ENCODE data around the gene CHRNB1.

CHRNB1 gene

GRCh38 chr17:7462474-7463371 lies 17.9 kb downstream of the CHRNB1 start:
- no peak for DNase-seq (ENCODE audit: low spot score)
- TF ChIP-seq CTCF (conservative IDR thresholded peaks at IDR 0.05; ENCODE audit: low read depth), result no peak
- CTCF ChIA-PET, result interaction anchor here (1.0 to 1.8 kb wide), 2 partner anchors 13 to 26 kb away, joined by 4 to 5 read pairs; no protein-coding TSS in a partner anchor
- peak overlapping the region; percentile 58; the same call in 1 of the 2 replicates for H3K27ac ChIP-seq
- POLR2A ChIA-PET (ENCODE audit: low non-redundant PET), result interaction anchor here (0.5 to 1.0 kb wide), 4 partner anchors 10 to 63 kb away, joined by 3 to 4 read pairs (median 4); no protein-coding TSS in a partner anchor

- no peak for DNase-seq (ENCODE audit: low spot score)
- TF ChIP-seq CTCF (conservative IDR thresholded peaks at IDR 0.05; ENCODE audit: low read depth), result no peak
- CTCF ChIA-PET, result no interaction called here
- POLR2A ChIA-PET (ENCODE audit: low non-redundant PET), result interaction anchor here (1.0 kb wide), 1 partner anchor 19 kb away, joined by 3 read pairs; no protein-coding TSS in a partner anchor
- peak overlapping the region; percentile 45 for H3K27ac ChIP-seq
These were observed 18.5 kb downstream of the CHRNB1 start for GRCh38 chr17:7463372-7463846.

- peak overlapping the region; percentile 45 for H3K27ac ChIP-seq
- DNase-seq (ENCODE audit: low spot score), result no peak
- ChIA-PET POLR2A (ENCODE audit: low non-redundant PET) (no interaction called here), CTCF (no interaction called here)
- TF ChIP-seq CTCF (conservative IDR thresholded peaks at IDR 0.05; ENCODE audit: low read depth), result no peak
These were observed 19.2 kb downstream of the CHRNB1 start for GRCh38 chr17:7464081-7464480.

- H3K27ac ChIP-seq, result peak overlapping the region; percentile 53
- POLR2A ChIA-PET (ENCODE audit: low non-redundant PET), result interaction anchor here (0.7 kb wide), 1 partner anchor 22 kb away, joined by 3 read pairs; no protein-coding TSS in a partner anchor
- TF ChIP-seq CTCF (conservative IDR thresholded peaks at IDR 0.05; ENCODE audit: low read depth), result no peak
- no peak for DNase-seq (ENCODE audit: low spot score)
- CTCF ChIA-PET, result no interaction called here
These were observed 20.9 kb downstream of the CHRNB1 start for GRCh38 chr17:7465597-7466275.

GRCh38 chr17:7466318-7466638 lies 21.4 kb downstream of the CHRNB1 start:
- no peak for TF ChIP-seq CTCF (conservative IDR thresholded peaks at IDR 0.05; ENCODE audit: low read depth)
- CTCF ChIA-PET, result no interaction called here
- no peak for DNase-seq (ENCODE audit: low spot score)
- POLR2A ChIA-PET (ENCODE audit: low non-redundant PET), result interaction anchor here (0.7 kb wide), 1 partner anchor 23 kb away, joined by 3 read pairs; no protein-coding TSS in a partner anchor
- H3K27ac ChIP-seq, result peak overlapping the region; percentile 53

GRCh38 chr17:7466639-7467341 lies 21.9 kb downstream of the CHRNB1 start:
- H3K27ac ChIP-seq, result peak overlapping the region; percentile 53
- POLR2A ChIA-PET (ENCODE audit: low non-redundant PET), result interaction anchor here (0.6 kb wide), 2 partner anchors 29 to 99 kb away, joined by 3 to 4 read pairs; no protein-coding TSS in a partner anchor
- TF ChIP-seq CTCF (conservative IDR thresholded peaks at IDR 0.05; ENCODE audit: low read depth), result no peak
- DNase-seq (ENCODE audit: low spot score), result no peak
- CTCF ChIA-PET, result no interaction called here

Data from RWPE1 (cell line).